WERI-Rb-1 (cell line): ENCODE results near the gene SERPINB8.

Source experiments
- DNase-seq: peaks from one replicate; pipeline ENCODE4 v3.0.0-alpha.2; 2020
- H3K27ac ChIP-seq: fragments of 250-450 bp; sonication (Bioruptor Pico); 2 replicates; pipeline ENCODE4 v1.5.1; 2020; ENCODE audit warnings: mild to moderate bottlenecking, moderate library complexity
- H3K27me3 ChIP-seq: fragments of 250-450 bp; sonication (Bioruptor Pico); 2 replicates; pipeline ENCODE4 v1.5.1; 2021; ENCODE audit warnings: mild to moderate bottlenecking, low read depth, moderate library complexity; ENCODE audit not compliant: insufficient read depth, severe bottlenecking
- H3K36me3 ChIP-seq: fragments of 250-450 bp; sonication (Bioruptor Pico); 2 replicates; pipeline ENCODE4 v1.5.1; 2020; ENCODE audit warnings: mild to moderate bottlenecking, moderate library complexity
- H3K4me3 ChIP-seq: 2 replicates; pipeline ENCODE4 v1.5.1; 2011; ENCODE audit warnings: low read depth, mild to moderate bottlenecking, control low read depth, low read length
- H3K9me3 ChIP-seq: fragments of 250-450 bp; sonication (Bioruptor Pico); 2 replicates; pipeline ENCODE4 v1.5.1; 2021; ENCODE audit warnings: mild to moderate bottlenecking, moderate library complexity; ENCODE audit not compliant: severe bottlenecking
- CTCF ChIP-seq: IDR thresholded peaks from 2 replicates; pipeline ENCODE4 v1.5.1; 2011; ENCODE audit warnings: low read depth, mild to moderate bottlenecking, control low read depth, inconsistent platforms, low read length

Gene SERPINB8

GRCh38 chr18:63980896-63981460, 11.1 kb downstream of the SERPINB8 start:
- Histone ChIP-seq H3K9me3 (no peaks in the 10 kb centered on the region), H3K27me3 (no peaks in the 10 kb centered on the region), H3K36me3 (no peaks in the 10 kb centered on the region), H3K4me3 (no peak overlapping the region), H3K27ac (no peak overlapping the region)
- TF ChIP-seq CTCF: no peak
- DNase-seq: no peak

- no peak for TF ChIP-seq CTCF
- Histone ChIP-seq H3K4me3 (no peak overlapping the region), H3K9me3 (no peaks in the 10 kb centered on the region), H3K27ac (no peak overlapping the region), H3K36me3 (no peaks in the 10 kb centered on the region), H3K27me3 (no peaks in the 10 kb centered on the region)
- DNase-seq: no peak
These were observed 11.8 kb downstream of the SERPINB8 start for GRCh38 chr18:63981719-63982118.

GRCh38 chr18:63982361-63982760, 12.5 kb downstream of the SERPINB8 start:
- H3K36me3 ChIP-seq: no peaks in the 10 kb centered on the region
- H3K9me3 ChIP-seq: no peaks in the 10 kb centered on the region
- H3K27ac ChIP-seq: no peak overlapping the region
- no peaks in the 10 kb centered on the region for H3K27me3 ChIP-seq
- DNase-seq: no peak
- no peak overlapping the region for H3K4me3 ChIP-seq
- TF ChIP-seq CTCF: no peak

GRCh38 chr18:63986885-63987284, 17.0 kb downstream of the SERPINB8 start:
- Histone ChIP-seq H3K27me3 (no peaks in the 10 kb centered on the region), H3K27ac (no peak overlapping the region), H3K36me3 (no peaks in the 10 kb centered on the region), H3K4me3 (no peak overlapping the region), H3K9me3 (no peaks in the 10 kb centered on the region)
- DNase-seq: no peak
- no peak for TF ChIP-seq CTCF

GRCh38 chr18:63987743-63988142, 17.9 kb downstream of the SERPINB8 start:
- Histone ChIP-seq H3K36me3 (no peaks in the 10 kb centered on the region), H3K27ac (no peak overlapping the region), H3K4me3 (no peak overlapping the region), H3K9me3 (no peaks in the 10 kb centered on the region), H3K27me3 (no peaks in the 10 kb centered on the region)
- no peak for TF ChIP-seq CTCF
- DNase-seq: no peak

- H3K36me3 ChIP-seq: no peaks in the 10 kb centered on the region
- H3K27me3 ChIP-seq: no peaks in the 10 kb centered on the region
- no peak overlapping the region for H3K27ac ChIP-seq
- no peak for DNase-seq
- H3K4me3 ChIP-seq: no peak overlapping the region
- TF ChIP-seq CTCF: no peak
- peaks cover 2% of the 10 kb centered on the region for H3K9me3 ChIP-seq
These were observed 22.9 kb downstream of the SERPINB8 start for GRCh38 chr18:63992751-63993150.
